Gastroesophageal sphincter (tissue), 4 donors: ENCODE measurements around the gene THADA. TPM values are rescaled to one million over a fixed set of nuclear protein-coding genes. Genes with fewer than 3 reads are reported as not detected.

Experiments
- ATAC-seq: fragments of 150-250 bp; one replicate; pipeline ENCODE4 v1.9.1; 2016; ENCODE audit warnings: mild to moderate bottlenecking, moderate library complexity
- H3K27ac ChIP-seq, 4 donors: fragments of 200-600 bp; sonication (generic) in 3 of 4; 1 replicate in 3 of 4; 2 replicates in 1 of 4; pipeline ENCODE4 v1.5.1; 2016 to 2019
- H3K27me3 ChIP-seq: fragments of 200-600 bp; sonication (generic); one replicate; pipeline ENCODE4 v1.5.1; 2019
- H3K36me3 ChIP-seq, 2 donors: fragments of 200-600 bp; sonication (generic); one replicate each; pipeline ENCODE4 v1.5.1; 2019; ENCODE audit warnings: control low read depth in 1 of 2
- H3K4me1 ChIP-seq, 3 donors: fragments of 200-600 bp; sonication (generic); 1 replicate in 2 of 3; 2 replicates in 1 of 3; pipeline ENCODE4 v1.5.1; 2016 to 2019; ENCODE audit warnings: control low read depth in 2 of 3
- H3K4me3 ChIP-seq, 2 donors: fragments of 200-600 bp; sonication (generic); one replicate each; pipeline ENCODE4 v1.5.1; 2019; ENCODE audit warnings: mild to moderate bottlenecking in 1 of 2, moderate library complexity in 1 of 2
- H3K9me3 ChIP-seq, 3 donors: fragments of 200-600 bp; sonication (generic); one replicate each; pipeline ENCODE4 v1.5.1; 2017 to 2019; ENCODE audit warnings: control low read depth in 2 of 3
- EP300 ChIP-seq: sonication (generic); formaldehyde crosslinking; IDR thresholded peaks from one replicate; pipeline ENCODE4 v1.6.1; 2017; ENCODE audit warnings: antibody characterized with exemption, mild to moderate bottlenecking
- POLR2A ChIP-seq, 2 donors: fragments of 450-650 bp; IDR thresholded peaks; one replicate each; pipeline ENCODE4 v1.6.1; 2017; ENCODE audit warnings: antibody characterized with exemption in 2 of 2, mild to moderate bottlenecking in 2 of 2, moderate library complexity in 1 of 2
- POLR2AphosphoS5 ChIP-seq: sonication (generic); formaldehyde crosslinking; IDR thresholded peaks from one replicate; pipeline ENCODE4 v1.6.1; 2017; ENCODE audit warnings: antibody characterized with exemption
- WGBS, 2 donors: methylation state at CpG; one replicate each; pipeline ENCODE4 v1.1.5; 2018; ENCODE audit warnings: low coverage in 1 of 2; 5-methylcytosine and 5-hydroxymethylcytosine counted together
- total RNA-seq, 4 donors: library from RNA; depleted of rRNA; stranded (reverse); fragments of >200 nt; gene quantifications; one replicate each; pipeline ENCODE4 v1.1.0, GENCODE V29; 2016
- TF ChIP-seq, protein P1 (sequence below), 4 experiments: fragments of 200-600 bp in 2 of 4; fragments of 450-650 bp in 2 of 4; sonication (generic) in 1 of 4; IDR thresholded peaks; one replicate each; pipeline ENCODE4 v1.5.1; 2017 to 2019; ENCODE audit warnings: antibody characterized with exemption in 4 of 4, mild to moderate bottlenecking in 2 of 4, moderate library complexity in 2 of 4

Gene THADA, protein sequence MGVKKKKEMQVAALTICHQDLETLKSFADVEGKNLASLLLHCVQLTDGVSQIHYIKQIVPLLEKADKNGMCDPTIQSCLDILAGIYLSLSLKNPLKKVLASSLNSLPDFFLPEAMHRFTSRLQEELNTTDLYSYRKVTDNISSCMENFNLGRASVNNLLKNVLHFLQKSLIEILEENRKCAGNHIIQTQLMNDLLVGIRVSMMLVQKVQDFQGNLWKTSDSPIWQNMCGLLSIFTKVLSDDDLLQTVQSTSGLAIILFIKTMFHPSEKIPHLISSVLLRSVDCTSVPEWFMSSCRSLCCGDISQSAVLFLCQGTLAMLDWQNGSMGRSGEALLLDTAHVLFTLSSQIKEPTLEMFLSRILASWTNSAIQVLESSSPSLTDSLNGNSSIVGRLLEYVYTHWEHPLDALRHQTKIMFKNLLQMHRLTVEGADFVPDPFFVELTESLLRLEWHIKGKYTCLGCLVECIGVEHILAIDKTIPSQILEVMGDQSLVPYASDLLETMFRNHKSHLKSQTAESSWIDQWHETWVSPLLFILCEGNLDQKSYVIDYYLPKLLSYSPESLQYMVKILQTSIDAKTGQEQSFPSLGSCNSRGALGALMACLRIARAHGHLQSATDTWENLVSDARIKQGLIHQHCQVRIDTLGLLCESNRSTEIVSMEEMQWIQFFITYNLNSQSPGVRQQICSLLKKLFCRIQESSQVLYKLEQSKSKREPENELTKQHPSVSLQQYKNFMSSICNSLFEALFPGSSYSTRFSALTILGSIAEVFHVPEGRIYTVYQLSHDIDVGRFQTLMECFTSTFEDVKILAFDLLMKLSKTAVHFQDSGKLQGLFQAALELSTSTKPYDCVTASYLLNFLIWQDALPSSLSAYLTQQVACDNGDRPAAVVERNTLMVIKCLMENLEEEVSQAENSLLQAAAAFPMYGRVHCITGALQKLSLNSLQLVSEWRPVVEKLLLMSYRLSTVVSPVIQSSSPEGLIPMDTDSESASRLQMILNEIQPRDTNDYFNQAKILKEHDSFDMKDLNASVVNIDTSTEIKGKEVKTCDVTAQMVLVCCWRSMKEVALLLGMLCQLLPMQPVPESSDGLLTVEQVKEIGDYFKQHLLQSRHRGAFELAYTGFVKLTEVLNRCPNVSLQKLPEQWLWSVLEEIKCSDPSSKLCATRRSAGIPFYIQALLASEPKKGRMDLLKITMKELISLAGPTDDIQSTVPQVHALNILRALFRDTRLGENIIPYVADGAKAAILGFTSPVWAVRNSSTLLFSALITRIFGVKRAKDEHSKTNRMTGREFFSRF (N-terminal part only)
- 10 to 100 TPM; 19.7 to 34.4 (median 22.3) TPM for total RNA-seq

DNA sequence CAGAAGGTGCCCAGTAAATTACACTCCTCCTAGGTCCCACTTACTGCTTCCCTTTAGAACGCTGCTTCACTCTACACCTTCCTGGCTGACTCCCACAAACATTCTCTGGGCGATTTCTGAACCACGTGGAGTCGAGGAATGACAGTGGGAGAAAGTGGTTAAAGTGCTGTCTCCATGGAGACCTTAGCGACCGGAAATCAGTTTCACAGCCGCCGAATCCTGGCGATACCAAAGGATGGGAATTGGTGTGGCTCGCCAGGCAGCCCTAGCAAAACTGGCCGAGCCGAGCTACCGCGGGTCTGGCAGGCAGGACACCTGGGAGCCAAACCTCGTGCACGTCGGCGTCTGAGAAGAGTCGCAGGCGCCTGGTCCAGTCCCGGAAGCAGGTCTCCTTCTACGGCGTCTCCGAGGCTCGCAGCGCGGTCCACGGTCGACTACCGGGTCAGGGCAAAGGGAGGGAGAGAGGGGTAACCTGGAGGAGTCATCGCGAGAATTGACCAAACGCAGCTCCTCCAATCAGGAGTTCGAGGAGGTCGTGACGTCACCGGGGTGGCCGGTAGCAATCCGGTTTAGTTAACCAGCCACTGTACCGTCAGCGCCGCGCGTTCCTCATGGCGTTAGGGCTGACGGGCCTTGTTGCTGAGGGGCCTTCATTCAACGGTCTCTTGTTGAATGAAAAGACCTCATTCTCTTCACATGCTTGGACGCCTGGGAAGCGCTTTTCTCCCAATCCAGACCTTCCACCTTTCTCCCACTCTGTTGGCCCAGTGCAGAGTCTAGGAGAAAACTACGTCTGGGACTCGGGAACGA, at the start of gene THADA:
Gene THADA, minus strand, starts transcription at position 436 of the 810 bp plus-strand sequence. CDS start 3,646 bp downstream, outside the sequence.
- ATAC-seq: peak; percentile 99
- Histone ChIP-seq H3K4me3 (peak within 1 kb of the TSS; percentile 58 to 72), H3K27ac (peak within 1 kb of the TSS; percentile 87 to 94 (median 92)), H3K27me3 (no peaks in the 10 kb centered on the region), H3K4me1 (peaks cover 4 to 31% (median 7%) of the 10 kb centered on the region in 3 donors), H3K9me3 (no peaks in the 10 kb centered on the region), H3K36me3 (peaks cover 0 to 16% of the 10 kb centered on the region in 2 donors)
- TF ChIP-seq POLR2AphosphoS5 (peak; percentile 99), EP300 (no peak), POLR2A (IDR thresholded peaks at IDR 0.05) (peak; percentile 91 to 92)
- TF ChIP-seq, protein P1, sequence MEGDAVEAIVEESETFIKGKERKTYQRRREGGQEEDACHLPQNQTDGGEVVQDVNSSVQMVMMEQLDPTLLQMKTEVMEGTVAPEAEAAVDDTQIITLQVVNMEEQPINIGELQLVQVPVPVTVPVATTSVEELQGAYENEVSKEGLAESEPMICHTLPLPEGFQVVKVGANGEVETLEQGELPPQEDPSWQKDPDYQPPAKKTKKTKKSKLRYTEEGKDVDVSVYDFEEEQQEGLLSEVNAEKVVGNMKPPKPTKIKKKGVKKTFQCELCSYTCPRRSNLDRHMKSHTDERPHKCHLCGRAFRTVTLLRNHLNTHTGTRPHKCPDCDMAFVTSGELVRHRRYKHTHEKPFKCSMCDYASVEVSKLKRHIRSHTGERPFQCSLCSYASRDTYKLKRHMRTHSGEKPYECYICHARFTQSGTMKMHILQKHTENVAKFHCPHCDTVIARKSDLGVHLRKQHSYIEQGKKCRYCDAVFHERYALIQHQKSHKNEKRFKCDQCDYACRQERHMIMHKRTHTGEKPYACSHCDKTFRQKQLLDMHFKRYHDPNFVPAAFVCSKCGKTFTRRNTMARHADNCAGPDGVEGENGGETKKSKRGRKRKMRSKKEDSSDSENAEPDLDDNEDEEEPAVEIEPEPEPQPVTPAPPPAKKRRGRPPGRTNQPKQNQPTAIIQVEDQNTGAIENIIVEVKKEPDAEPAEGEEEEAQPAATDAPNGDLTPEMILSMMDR (IDR thresholded peaks at IDR 0.05): no peak
- WGBS, 2 donors: 0% methylated on average over 6 to 10 of the region's 52 CpGs

DNA sequence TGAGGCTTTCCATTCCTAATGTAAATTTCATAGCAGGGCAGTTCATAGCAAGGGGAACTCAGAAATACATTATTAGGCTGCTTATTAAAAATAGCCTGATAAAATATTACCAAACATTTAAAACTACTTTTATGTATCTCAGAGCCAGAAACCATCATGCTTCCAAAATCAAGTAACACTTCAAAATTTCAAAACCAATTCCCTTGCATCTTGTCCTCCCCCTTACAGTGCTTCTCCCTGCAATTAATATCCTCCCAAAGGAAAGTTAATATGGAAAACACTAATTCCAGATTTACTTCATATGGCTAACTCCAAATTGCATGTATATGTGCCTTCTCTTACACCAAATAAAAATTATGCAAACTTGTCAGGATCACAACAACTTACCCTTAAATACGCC, 47.8 kb upstream of the THADA start:
- Histone ChIP-seq H3K9me3 (no peaks in the 10 kb centered on the region), H3K4me3 (no peak overlapping the region), H3K4me1 (no peaks in the 10 kb centered on the region), H3K27ac (no peak overlapping the region), H3K36me3 (no peaks in the 10 kb centered on the region), H3K27me3 (no peaks in the 10 kb centered on the region)
- ATAC-seq: no peak
- no peak for TF ChIP-seq POLR2A (IDR thresholded peaks at IDR 0.05)
- no peak for TF ChIP-seq POLR2AphosphoS5
- no peak for TF ChIP-seq EP300
- TF ChIP-seq, protein P1 (IDR thresholded peaks at IDR 0.05): no peak
- 88 to 100% methylated on average over 1 of the region's 1 CpG for WGBS, 2 donors

DNA sequence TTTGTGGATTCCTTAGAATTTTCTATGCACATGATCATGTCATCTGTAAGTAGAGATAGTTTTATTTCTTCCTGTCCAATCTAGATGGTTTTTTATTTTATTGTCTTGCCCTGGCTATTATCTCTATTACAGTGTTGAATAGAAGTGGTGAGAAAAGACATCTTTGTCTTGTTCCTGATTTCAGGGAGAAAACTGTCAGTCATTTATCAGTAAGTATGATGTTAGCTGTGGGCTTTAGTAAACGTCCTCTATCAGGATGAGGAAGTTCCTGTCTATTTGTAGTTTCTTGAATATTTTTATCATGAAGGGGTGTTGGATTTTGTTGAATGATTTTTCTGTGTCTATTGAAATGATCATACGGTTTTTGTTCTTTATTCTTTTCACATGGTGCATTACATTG, 46.5 kb upstream of the THADA start:
- WGBS, 2 donors: 54 to 69% methylated on average over 2 of the region's 2 CpGs

More for the DNA sequence above, 46.5 kb upstream of the THADA start:
- no peak for ATAC-seq
- no peak for TF ChIP-seq EP300
- TF ChIP-seq, protein P1 (IDR thresholded peaks at IDR 0.05): no peak
- no peak for TF ChIP-seq POLR2A (IDR thresholded peaks at IDR 0.05)
- TF ChIP-seq POLR2AphosphoS5: no peak
- Histone ChIP-seq H3K36me3 (no peaks in the 10 kb centered on the region), H3K27ac (no peak overlapping the region), H3K4me3 (no peak overlapping the region), H3K9me3 (no peaks in the 10 kb centered on the region), H3K4me1 (no peaks in the 10 kb centered on the region), H3K27me3 (no peaks in the 10 kb centered on the region)
